GM18507 (cell line): ENCODE data around the gene ANO9.

Experiments used
- DNase-seq: peaks from one replicate; pipeline ENCODE4 v3.0.0; 2011; ENCODE audit warnings: low read depth; ENCODE audit not compliant: insufficient read length; ENCODE audit errors: extremely low spot score
- FAIRE-seq: peaks from 2 replicates; lab custom pipeline; 2011; peaks lifted over from hg19 to GRCh38; lab: Jason Lieb, UNC

Gene ANO9

GRCh38 chr11:454043-454442 is 12.2 kb upstream of the ANO9 start:
- no peak for FAIRE-seq
- DNase-seq, result no peak

GRCh38 chr11:453564-453963 is 11.8 kb upstream of the ANO9 start:
- no peak for FAIRE-seq
- no peak for DNase-seq

GRCh38 chr11:452916-453527 is 11.2 kb upstream of the ANO9 start:
- no peak for DNase-seq
- no peak for FAIRE-seq

GRCh38 chr11:452203-452744 is 10.5 kb upstream of the ANO9 start:
- no peak for DNase-seq

GRCh38 chr11:451738-452137 is 9.9 kb upstream of the ANO9 start:
- DNase-seq (no peak), FAIRE-seq (no peak)

More at GRCh38 chr11:452203-452744, 10.5 kb upstream of the ANO9 start:
- no peak for FAIRE-seq

GRCh38 chr11:450809-451451 is 9.1 kb upstream of the ANO9 start:
- FAIRE-seq (peak; percentile 55), DNase-seq (no peak)

- peak; percentile 99 for FAIRE-seq
- DNase-seq, result peak; percentile 86
Observed at GRCh38 chr11:449889-450808, 8.3 kb upstream of the ANO9 start, which contains the start of gene PTDSS2. TSS of gene PTDSS2 (plus strand) at chr11:450279. CDS start at chr11:450456, 177 bp downstream.

- DNase-seq (peak; percentile 90), FAIRE-seq (peak; percentile 89)
Observed at GRCh38 chr11:447923-448731, 6.3 kb upstream of the ANO9 start.

GRCh38 chr11:446891-447290 is 5.1 kb upstream of the ANO9 start:
- no peak for DNase-seq
- FAIRE-seq, result no peak

- DNase-seq (no peak), FAIRE-seq (no peak)
Observed at GRCh38 chr11:445765-446588, 4.2 kb upstream of the ANO9 start.

- no peak for DNase-seq
- FAIRE-seq, result no peak
Observed at GRCh38 chr11:444396-445144, 2.8 kb upstream of the ANO9 start.

- FAIRE-seq (no peak), DNase-seq (no peak)
Observed at GRCh38 chr11:443542-444199, 1.9 kb upstream of the ANO9 start.

- FAIRE-seq (no peak), DNase-seq (no peak)
Observed at GRCh38 chr11:442611-443081, 835 bp upstream of the ANO9 start.

- FAIRE-seq, result no peak
- no peak for DNase-seq
Observed at GRCh38 chr11:441043-441417, 781 bp downstream of the ANO9 start.

- FAIRE-seq (no peak), DNase-seq (no peak)
Observed at GRCh38 chr11:440065-441042, 1.5 kb downstream of the ANO9 start.
